SU-DHL-6 (cell line): Measurements from ENCODE around the gene OR2T10.

Experiments used
- EZH2phosphoT487 ChIP-seq: fragments of 200-600 bp; sonication (generic), shearing (Covaris generic); conservative IDR thresholded peaks from 2 replicates; pipeline ENCODE4 v1.6.1; 2018; ENCODE audit warnings: mild to moderate bottlenecking, antibody characterized with exemption, low read length, moderate library complexity, mixed read lengths
- TF ChIP-seq, protein P1 (sequence below): fragments of 200-600 bp; sonication (generic); IDR thresholded peaks from one replicate; pipeline ENCODE4 v1.5.1; 2017; ENCODE audit warnings: antibody characterized with exemption, mild to moderate bottlenecking, low read length, moderate library complexity; ENCODE audit not compliant: insufficient read depth, poor library complexity, severe bottlenecking

DNA sequence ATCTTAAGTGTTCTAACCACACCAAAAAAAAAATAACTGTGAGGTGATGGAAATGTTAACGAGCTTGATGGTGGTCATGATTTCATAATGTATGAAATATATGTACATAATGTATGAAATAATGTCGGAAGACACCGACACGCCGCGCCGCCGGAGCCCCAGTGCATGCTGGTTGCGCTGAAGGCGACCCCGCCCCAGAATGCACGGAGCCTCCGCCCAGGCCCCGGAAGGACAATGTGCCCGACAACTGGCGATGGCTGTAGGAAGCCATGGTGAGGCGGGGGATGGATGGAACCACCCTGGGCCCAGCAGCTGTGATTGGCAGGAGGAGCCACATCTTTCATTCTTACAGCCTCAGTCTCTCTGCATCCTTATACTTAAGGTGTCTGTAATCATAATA, 7.4 kb downstream of the OR2T10 start:
- TF ChIP-seq, protein P1, sequence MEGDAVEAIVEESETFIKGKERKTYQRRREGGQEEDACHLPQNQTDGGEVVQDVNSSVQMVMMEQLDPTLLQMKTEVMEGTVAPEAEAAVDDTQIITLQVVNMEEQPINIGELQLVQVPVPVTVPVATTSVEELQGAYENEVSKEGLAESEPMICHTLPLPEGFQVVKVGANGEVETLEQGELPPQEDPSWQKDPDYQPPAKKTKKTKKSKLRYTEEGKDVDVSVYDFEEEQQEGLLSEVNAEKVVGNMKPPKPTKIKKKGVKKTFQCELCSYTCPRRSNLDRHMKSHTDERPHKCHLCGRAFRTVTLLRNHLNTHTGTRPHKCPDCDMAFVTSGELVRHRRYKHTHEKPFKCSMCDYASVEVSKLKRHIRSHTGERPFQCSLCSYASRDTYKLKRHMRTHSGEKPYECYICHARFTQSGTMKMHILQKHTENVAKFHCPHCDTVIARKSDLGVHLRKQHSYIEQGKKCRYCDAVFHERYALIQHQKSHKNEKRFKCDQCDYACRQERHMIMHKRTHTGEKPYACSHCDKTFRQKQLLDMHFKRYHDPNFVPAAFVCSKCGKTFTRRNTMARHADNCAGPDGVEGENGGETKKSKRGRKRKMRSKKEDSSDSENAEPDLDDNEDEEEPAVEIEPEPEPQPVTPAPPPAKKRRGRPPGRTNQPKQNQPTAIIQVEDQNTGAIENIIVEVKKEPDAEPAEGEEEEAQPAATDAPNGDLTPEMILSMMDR = no peak
- no peak for TF ChIP-seq EZH2phosphoT487
